C4-2B (cell line): ENCODE results near the gene SLC2A4RG.

Experiments
- H3K27ac ChIP-seq: fragments of 450-650 bp; 2 replicates; pipeline ENCODE4 v1.5.1; 2017
- CTCF ChIP-seq: fragments of 450-650 bp; conservative IDR thresholded peaks from 2 replicates; pipeline ENCODE4 v1.5.1; 2017; ENCODE audit warnings: mild to moderate bottlenecking
- ZFX ChIP-seq: fragments of 450-650 bp; IDR thresholded peaks from 2 replicates; pipeline ENCODE4 v1.6.1; 2017

The SLC2A4RG gene

GRCh38 chr20:63782521-63782971 lies 43.0 kb downstream of the SLC2A4RG start:
- H3K27ac ChIP-seq, result no peak overlapping the region
- TF ChIP-seq ZFX, result no peak
- no peak for TF ChIP-seq CTCF

GRCh38 chr20:63783970-63784369 lies 44.4 kb downstream of the SLC2A4RG start:
- TF ChIP-seq ZFX, result no peak
- TF ChIP-seq CTCF, result no peak
- no peak overlapping the region for H3K27ac ChIP-seq

- H3K27ac ChIP-seq, result no peak overlapping the region
- TF ChIP-seq CTCF, result no peak
- TF ChIP-seq ZFX, result no peak
Measured at GRCh38 chr20:63785691-63786131, 46.1 kb downstream of the SLC2A4RG start.

GRCh38 chr20:63787302-63787701 lies 47.7 kb downstream of the SLC2A4RG start:
- no peak overlapping the region for H3K27ac ChIP-seq
- TF ChIP-seq ZFX, result no peak
- TF ChIP-seq CTCF, result no peak

GRCh38 chr20:63787749-63788148 lies 48.2 kb downstream of the SLC2A4RG start:
- no peak for TF ChIP-seq CTCF
- H3K27ac ChIP-seq, result no peak overlapping the region

GRCh38 chr20:63789836-63790571 lies 50.4 kb downstream of the SLC2A4RG start:
- TF ChIP-seq CTCF, result no peak
- no peak for TF ChIP-seq ZFX
- no peak overlapping the region for H3K27ac ChIP-seq

GRCh38 chr20:63790572-63791168 lies 51.1 kb downstream of the SLC2A4RG start:
- H3K27ac ChIP-seq, result no peak overlapping the region

More at GRCh38 chr20:63790572-63791168, 51.1 kb downstream of the SLC2A4RG start:
- TF ChIP-seq ZFX, result no peak
- no peak for TF ChIP-seq CTCF
